Kidney (tissue), 14 donors: ENCODE measurements around the gene GPR61. TPM values are rescaled to one million over a fixed set of nuclear protein-coding genes. Genes with fewer than 3 reads are reported as not detected.

Experiments used
- DNase-seq, 5 donors: peaks; one replicate each; pipeline ENCODE4 v3.0.0-alpha.2; 2013 to 2020
- FAIRE-seq: peaks from 2 replicates; lab custom pipeline; 2012; peaks lifted over from hg19 to GRCh38; lab: Jason Lieb, UNC
- H3K27ac ChIP-seq, 2 donors: one replicate each; pipeline ENCODE4 v1.7.0; 2013; ENCODE audit warnings: low read depth in 2 of 2, low read length in 2 of 2, inconsistent platforms in 1 of 2
- H3K27me3 ChIP-seq: one replicate; pipeline ENCODE4 v1.7.1; 2013; ENCODE audit warnings: low read length, inconsistent platforms; ENCODE audit not compliant: control insufficient read depth, insufficient read depth
- H3K36me3 ChIP-seq, 3 donors: one replicate each; pipeline versions ENCODE4 v1.7.0 to v1.7.1; 2013; ENCODE audit warnings: low read length in 3 of 3, control low read depth in 1 of 3, inconsistent platforms in 1 of 3; ENCODE audit not compliant: insufficient read depth in 3 of 3, control insufficient read depth in 2 of 3
- H3K4me1 ChIP-seq, 3 donors: one replicate each; pipeline versions ENCODE4 v1.7.0 to v1.7.1; 2013; ENCODE audit warnings: low read length in 3 of 3, inconsistent platforms in 1 of 3, low read depth in 1 of 3; ENCODE audit not compliant: control insufficient read depth in 2 of 3, insufficient read depth in 2 of 3
- H3K4me3 ChIP-seq, 3 donors: one replicate each; pipeline versions ENCODE4 v1.7.0 to v1.8.1; 2013; ENCODE audit warnings: low read length in 3 of 3, control low read depth in 1 of 3, inconsistent platforms in 1 of 3
- H3K9ac ChIP-seq, 3 donors: one replicate each; pipeline versions ENCODE4 v1.7.0 to v1.7.1; 2013; ENCODE audit warnings: low read length in 3 of 3, control low read depth in 1 of 3, inconsistent platforms in 1 of 3
- H3K9me3 ChIP-seq, 3 donors: one replicate each; pipeline versions ENCODE4 v1.7.0 to v1.7.1; 2013; ENCODE audit warnings: low read length in 3 of 3, control low read depth in 1 of 3, inconsistent platforms in 1 of 3; ENCODE audit not compliant: control insufficient read depth in 2 of 3, insufficient read depth in 1 of 3
- CTCF ChIP-seq: IDR thresholded peaks from 3 replicates; pipeline ENCODE4 v1.5.1; 2012; ENCODE audit warnings: mild to moderate bottlenecking, moderate library complexity, borderline replicate concordance; ENCODE audit not compliant: insufficient read depth; ENCODE audit errors: extremely low read depth
- intact Hi-C: fragments of 100-400 bp; cut with DNase I; formaldehyde crosslinking; loops from one replicate; pipeline ENCODE4 v1.11.1; 2022
- polyA plus RNA-seq: library from polyadenylated mRNA; stranded (reverse); fragments of 350-450 nt; fragmentation: Illumina TruSeq; extraction: RNeasy Lipid Tissue Mini Kit (QIAGEN cat#74804); gene quantifications from one replicate; pipeline ENCODE4 v1.2.3, GENCODE V29; 2014; ENCODE audit warnings: low read depth, low replicate concordance; ENCODE audit not compliant: insufficient read depth
- total RNA-seq: library from RNA; stranded (reverse); fragmentation: NEBNext Ultra II Directional; extraction: Animal tissue kit (Norgen Biotek cat#: 25700); gene quantifications from one replicate; pipeline ENCODE4 v1.2.1, GENCODE V29; 2021
- donor health status: control.
- donor health status: control.
- donor health status: control.
- donor health status: control.
- donor health status: control.
- donor health status: DM: yes; HTN: yes; CAD: no.
- donor health status: Normal renal cell carcinoma (clear cell type).

GPR61 gene
- total and polyA plus RNA-seq, 2 donors from 2014 or later = not detected

GRCh38 chr1:109538827-109539555, 681 bp upstream of the GPR61 start:
- DNase-seq = no peak
- intact Hi-C loops = loop anchor here (10.0 kb wide), 1 partner anchor 86 kb away; no protein-coding TSS in a partner anchor
- H3K4me3 ChIP-seq = no peak overlapping the region
- H3K27ac ChIP-seq = no peak overlapping the region
- H3K36me3 ChIP-seq = no peaks in the 10 kb centered on the region
- H3K4me1 ChIP-seq = no peaks in the 10 kb centered on the region
- FAIRE-seq = no peak
- H3K9me3 ChIP-seq = no peaks in the 10 kb centered on the region
- no peak overlapping the region for H3K9ac ChIP-seq
- no peaks in the 10 kb centered on the region for H3K27me3 ChIP-seq
- TF ChIP-seq CTCF = no peak

- no peak for DNase-seq
- Histone ChIP-seq H3K4me1 (no peaks in the 10 kb centered on the region), H3K9ac (no peak overlapping the region), H3K4me3 (no peak overlapping the region), H3K27me3 (no peaks in the 10 kb centered on the region), H3K9me3 (no peaks in the 10 kb centered on the region), H3K36me3 (no peaks in the 10 kb centered on the region), H3K27ac (no peak overlapping the region)
- intact Hi-C loops = no loop called here
- FAIRE-seq = no peak
- no peak for TF ChIP-seq CTCF
Measured at GRCh38 chr1:109541102-109541501, 1.4 kb downstream of the GPR61 start.

GRCh38 chr1:109542657-109543056, 3.0 kb downstream of the GPR61 start:
- H3K9ac ChIP-seq = no peak overlapping the region
- no peak overlapping the region for H3K4me3 ChIP-seq
- no peaks in the 10 kb centered on the region for H3K27me3 ChIP-seq
- no peaks in the 10 kb centered on the region for H3K9me3 ChIP-seq
- H3K4me1 ChIP-seq = peaks cover 7% of the 10 kb centered on the region in 3 donors
- no peaks in the 10 kb centered on the region for H3K36me3 ChIP-seq
- DNase-seq (no peak), FAIRE-seq (no peak)
- H3K27ac ChIP-seq = no peak overlapping the region
- intact Hi-C loops = no loop called here
- no peak for TF ChIP-seq CTCF
